Measurements from ENCODE around the gene ACOT7.
A peak's percentile ranks its signal among the peaks of the same experiment; 100 is the strongest.
"Not testable (repeated sequence)": the region's sequence is repeated elsewhere in the genome, so short reads cannot be mapped to it uniquely, and the experiment has no call there.

Gene ACOT7

DNA sequence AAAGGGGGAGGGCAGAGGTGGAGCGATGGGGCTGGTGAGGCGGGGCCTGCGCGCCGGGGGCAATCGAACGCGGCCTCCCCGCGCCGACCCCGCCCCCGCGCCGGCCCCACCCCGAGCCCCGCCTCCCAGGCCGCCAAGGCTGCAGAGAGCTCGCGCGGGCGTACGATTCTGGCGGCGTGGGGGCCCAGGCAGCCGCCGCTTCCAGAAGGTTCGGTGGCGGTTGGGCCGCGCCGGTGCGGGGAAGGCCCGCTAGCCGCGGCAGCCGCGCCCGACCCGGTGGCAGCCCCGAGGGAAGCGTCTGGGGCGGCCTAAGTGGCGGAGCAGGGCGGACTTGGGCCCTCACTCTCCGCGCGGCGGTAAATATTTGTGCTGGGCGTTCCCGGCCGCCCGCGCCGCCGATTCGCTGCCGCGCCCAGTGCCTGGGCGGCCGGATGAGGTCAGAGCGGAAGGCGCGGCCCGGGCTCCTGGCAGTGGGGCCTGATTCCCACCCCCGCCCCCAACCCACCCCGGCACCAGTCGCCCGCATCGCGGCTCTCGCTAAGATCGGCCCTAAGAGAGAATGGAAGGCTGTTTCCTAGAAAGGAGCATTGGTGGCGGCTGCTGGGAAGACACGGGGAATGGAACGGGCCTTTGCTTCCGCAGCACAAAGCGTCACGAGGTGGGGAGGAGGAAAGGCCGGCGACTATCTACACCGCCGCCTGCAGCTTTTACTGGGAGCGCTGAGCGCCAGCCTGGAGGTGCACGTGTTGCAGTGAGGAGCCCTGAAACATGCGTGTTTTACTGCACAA is at the start of gene ACOT7:
Gene ACOT7 (minus strand): TSS at position 368 of the 788 bp plus-strand sequence. CDS start 368 bp downstream, outside the sequence.
- peak; percentile 74 for DNase-seq

GRCh38 chr1:6441586-6441985 is 48.0 kb upstream of the ACOT7 start:
- DNase-seq: no peak

DNA sequence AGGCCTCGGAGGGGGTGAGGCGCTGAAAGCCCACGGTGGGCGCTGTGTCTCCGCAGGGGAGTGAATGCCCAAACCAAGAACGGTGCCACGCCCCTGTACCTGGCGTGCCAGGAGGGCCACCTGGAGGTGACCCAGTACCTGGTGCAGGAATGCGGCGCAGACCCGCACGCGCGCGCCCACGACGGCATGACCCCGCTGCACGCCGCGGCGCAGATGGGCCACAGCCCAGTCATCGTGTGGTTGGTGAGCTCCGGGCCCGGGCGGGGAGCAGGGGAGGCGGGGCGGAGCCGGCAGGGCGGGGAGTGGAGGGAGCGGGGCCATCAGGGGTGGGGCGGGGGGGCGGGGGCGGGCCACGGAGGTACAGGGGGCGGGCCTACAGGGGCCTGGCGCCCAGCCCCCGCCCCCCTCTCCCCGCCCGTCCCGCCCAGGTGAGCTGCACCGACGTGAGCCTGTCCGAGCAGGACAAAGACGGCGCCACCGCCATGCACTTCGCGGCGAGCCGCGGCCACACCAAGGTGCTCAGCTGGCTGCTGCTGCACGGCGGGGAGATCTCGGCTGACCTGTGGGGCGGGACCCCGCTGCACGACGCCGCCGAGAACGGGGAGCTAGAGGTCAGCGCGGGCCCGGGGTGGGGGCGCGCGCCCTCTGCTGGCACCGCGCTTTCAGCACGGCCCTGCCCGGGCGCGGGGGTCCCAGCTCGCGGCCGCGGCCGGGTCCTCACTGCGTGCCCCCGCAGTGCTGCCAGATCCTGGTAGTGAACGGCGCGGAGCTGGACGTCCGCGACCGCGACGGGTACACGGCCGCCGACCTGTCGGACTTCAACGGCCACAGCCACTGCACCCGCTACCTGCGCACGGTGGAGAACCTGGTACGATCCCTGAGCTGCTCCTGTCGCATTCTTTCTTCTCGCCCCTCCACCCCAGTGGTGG is 46.9 kb upstream of the ACOT7 start:
- DNase-seq: no peak

- no peak for DNase-seq
Observed at GRCh38 chr1:6438047-6438525, 44.5 kb upstream of the ACOT7 start.

DNA sequence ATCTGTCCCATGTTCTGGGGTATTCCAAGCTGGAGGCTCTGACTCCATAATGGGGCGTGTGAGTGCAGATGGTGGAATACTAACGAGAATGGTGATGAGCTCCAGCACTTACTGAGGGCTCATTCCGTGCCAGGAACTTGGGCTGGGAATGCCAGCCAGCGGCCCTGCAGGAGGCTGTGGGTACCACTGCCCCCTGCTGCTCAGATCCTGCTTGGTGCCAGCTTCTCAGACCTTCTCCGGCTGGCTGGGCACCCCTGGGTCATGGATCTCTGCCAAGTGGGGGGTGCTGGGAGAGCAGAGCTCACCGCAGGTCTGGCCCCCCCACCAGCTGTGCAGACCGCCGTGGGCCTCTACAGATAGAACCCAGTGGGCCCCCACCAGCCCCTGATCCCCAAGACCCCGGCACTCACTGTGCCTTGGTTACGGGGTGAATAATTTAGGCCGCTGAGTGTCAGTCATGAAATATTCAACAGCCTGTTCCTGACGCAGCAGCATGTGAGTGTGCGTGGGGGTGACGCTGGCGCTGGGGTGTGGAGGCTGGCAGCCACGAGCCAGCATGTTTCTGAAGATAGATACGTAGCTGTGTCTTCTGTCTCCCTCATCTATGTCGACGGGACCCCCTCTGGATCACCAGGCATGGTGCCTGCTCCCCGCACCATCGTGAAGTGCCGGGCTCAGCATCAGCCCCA is 43.6 kb upstream of the ACOT7 start:
- not testable (repeated sequence) for DNase-seq

DNA sequence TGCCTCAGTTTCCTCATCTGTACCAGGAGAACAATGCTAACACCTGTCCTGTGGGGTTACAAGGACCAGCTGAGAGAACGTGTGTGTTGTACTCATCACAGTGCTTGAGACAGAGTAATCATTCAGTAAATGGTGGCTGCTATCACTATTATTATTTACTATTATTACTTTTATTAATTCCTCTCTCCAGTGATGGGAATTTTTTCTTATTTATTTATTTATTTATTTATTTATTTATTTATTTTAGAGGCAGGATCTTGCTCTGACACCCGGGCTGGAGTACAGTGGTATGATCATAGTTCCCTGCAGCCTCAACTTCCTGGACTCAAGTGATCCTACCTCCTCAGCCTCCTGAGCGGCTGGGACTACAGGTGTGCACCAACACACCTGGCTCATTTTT is 42.7 kb upstream of the ACOT7 start:
- DNase-seq: not testable (repeated sequence)

DNA sequence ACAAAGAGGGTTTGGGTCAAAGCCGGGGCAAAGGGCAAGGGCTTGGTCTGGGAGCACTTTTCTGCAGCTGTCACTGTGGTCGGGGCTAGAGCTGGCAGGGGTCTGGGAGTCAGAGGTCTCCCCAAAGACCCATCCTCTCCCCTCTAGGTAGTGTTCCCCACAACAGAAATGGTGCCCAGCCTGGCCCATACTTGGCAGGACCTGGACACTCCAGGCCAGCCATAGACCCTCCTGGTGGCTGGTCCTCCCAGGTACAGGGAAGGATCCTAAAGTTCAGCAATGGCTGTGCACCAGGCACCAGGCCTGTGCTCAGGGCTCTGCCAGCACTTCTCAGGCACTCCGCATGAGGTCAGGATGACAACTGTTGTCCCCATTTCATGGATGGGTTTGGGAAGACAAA is 42.0 kb upstream of the ACOT7 start:
- no peak for DNase-seq

DNA sequence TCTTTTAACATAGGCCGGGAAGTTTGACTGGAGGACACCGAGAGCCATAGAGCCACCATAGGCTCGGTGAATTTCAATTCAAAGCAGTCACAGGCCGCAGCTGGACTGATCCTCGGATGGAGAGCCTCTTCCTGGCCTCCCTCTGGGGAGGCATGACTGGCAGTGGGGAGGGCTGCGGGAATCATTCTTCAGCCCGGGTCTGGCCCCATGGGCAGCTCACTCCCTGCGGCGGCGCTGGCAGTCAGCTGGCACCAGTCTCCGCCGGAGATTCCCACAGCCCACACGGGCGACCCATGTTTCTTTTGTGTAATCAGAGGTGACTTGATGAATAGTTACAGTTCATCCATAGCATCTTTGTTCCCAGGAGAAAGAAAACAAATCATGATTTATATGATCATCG is 41.6 kb upstream of the ACOT7 start:
- DNase-seq: no peak

DNA sequence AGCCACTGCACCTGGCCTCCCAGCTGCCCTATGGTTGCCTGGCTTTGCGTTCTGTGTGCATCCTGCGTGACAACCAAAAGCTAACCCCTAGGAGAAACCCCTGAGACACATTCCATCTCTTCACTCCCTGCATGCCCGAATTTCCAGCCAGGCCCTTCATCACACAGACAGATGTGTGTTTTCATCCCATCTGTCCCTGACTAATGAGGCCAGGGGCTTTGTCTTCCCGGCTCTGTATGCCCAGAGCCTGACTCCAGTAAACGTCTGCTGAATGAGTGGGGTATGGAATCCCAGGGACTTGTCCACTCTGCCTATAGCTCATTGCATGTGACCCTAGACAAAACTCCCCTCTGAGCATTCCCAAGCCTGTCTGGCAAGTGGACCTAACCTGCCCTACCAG is 40.6 kb upstream of the ACOT7 start:
- no peak for DNase-seq

- DNase-seq: not testable (repeated sequence)
Observed at GRCh38 chr1:6431645-6432579, 38.3 kb upstream of the ACOT7 start.

DNA sequence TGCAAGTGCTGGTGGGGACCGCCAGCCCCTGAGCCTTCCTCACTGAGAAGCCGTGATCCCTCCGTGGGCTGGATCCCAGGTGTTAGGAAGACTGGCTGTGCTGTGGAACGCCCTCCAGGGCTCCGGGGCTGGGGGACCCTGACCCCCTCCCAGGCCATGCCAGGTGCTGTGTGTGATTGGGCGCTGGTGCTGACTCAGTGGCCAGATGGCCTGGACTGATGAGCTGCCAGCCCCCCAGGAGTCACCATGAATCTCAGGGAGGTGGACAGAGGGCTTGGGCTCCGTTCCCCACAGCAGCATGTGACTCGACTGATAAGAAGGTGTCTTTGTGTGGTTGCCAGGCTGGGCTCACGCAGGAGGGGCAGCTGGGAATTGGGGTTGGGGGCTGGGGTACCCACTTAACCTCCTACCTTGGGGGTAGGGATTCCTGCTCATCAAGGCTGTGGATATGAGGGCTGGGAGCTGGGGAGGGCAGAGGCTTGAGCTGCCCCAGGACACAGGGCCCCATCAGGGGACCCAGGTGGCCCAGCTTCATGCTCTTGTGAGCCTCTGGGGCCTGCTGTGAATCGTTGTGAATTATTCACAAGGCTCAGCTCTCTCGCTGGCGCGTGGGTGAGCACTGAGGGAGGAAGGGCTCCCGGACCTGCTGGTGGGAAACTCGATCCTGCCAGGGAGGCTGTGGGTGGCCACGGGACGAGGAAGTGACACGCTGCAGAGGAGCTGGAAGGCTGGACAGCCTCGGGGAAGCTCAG is 36.3 kb upstream of the ACOT7 start:
- DNase-seq: not testable (repeated sequence)

DNA sequence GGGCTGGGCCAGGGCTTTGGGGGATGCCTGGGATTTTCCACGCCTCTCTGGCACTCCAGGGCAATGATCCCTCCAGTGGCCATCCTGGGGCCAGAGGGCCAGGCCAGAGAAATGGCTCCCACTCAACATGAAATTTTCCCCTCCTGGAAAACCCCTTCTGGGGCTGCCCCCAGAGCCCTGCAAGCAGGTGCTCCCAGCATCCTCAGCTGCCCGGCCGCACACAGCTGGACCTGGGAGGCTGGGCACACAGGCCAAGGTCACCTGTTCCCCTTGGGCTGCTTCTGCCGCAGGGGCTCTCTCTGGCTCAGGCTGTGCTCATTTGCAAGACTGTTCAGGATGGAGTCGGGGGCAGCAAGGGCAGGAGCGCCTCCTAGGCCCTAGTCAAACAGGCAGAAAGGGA is 34.9 kb upstream of the ACOT7 start:
- DNase-seq: not testable (repeated sequence)

DNA sequence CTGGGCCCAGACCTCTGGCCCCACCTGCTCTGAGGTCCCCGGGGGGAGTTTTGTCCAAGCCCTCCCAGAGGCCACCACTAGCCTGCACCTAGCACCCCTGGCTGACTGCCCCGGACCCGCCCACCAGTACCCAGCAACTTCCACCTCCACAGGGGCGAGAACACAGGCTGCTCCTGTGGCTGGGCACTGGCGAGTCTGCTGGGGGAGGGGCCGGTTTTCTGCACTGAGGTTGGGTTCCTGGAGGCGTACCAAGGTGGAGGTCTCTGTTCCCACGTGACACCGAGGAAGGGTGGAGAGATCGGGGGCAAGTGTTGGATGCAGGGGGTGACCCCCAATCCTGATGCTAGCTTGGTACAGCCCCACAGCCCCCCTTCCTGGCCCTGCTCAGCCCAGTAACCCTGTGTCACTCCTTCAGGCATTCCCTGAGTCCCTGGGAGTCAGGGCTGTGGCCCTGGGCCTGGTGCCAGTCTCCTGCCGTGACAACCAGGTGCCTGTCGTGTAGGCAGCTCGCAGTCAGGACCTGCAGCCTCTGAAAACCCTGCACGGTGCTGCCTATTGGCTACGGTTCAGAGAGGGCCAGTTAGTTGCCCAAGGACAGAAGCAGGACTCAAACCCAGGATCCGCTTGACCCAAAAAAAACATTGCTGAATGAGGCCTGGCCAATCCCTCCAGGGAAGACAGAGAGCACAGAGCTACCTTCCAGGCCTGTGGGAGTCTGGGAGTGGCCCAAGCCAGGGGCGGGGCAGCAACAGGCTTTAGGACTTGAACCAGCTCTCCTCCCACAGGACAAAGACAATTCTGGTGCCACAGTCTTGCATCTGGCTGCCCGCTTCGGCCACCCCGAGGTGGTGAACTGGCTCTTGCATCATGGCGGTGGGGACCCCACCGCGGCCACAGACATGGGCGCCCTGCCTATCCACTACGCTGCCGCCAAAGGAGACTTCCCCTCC is 34.1 kb upstream of the ACOT7 start:
- DNase-seq: no peak

- no peak for DNase-seq
Observed at GRCh38 chr1:6426972-6427350, 33.4 kb upstream of the ACOT7 start.

GRCh38 chr1:6426277-6426971 is 32.9 kb upstream of the ACOT7 start:
- no peak for DNase-seq

- DNase-seq: no peak
Observed at GRCh38 chr1:6425658-6426057, 32.1 kb upstream of the ACOT7 start.

- DNase-seq: no peak
Observed at GRCh38 chr1:6424619-6425593, 31.3 kb upstream of the ACOT7 start, which contains the start of gene ESPN. ESPN (plus strand) TSS chr1:6424776; CDS start chr1:6424956, 180 bp downstream.

DNA sequence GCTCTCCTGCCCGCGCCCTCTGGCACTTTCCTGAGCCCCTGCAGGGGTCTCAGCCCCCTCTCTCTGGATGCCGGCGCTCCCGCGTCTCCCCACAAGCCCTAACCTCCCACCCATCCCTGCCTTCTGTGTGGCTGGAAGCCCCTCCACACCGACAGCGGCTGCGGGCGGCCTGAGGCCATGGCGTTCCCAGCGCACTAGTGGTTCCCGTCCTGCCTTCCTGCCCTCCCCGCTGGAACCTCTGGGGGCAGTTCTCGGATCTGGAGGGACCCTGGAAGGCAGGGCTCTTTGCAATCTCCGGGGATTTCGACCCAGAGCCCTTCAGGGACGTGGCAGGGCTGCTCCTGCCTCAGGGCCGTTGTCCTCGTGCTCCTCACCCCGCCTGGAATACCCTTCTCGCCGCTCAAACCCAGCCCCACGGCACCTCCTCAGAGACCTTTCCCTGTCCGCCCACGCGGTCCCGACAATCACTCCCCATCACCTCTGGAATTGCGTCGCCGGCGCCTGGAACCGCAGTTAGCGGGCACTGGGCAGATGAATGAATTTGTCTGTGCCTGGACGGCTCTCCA is 30.5 kb upstream of the ACOT7 start:
- DNase-seq: no peak
